Right lobe of liver (tissue), 4 donors: ENCODE measurements around the gene HESX1.

ENCODE experiments used
- CTCF ChIP-seq, 4 donors: fragments of 200-600 bp in 3 of 4; fragments of 450-650 bp in 1 of 4; IDR thresholded peaks; one replicate each; pipeline versions ENCODE4 v1.5.1 to v1.8.0; 2016 to 2022; ENCODE audit warnings: antibody characterized with exemption in 4 of 4, mild to moderate bottlenecking in 2 of 4
- POLR2A ChIP-seq: fragments of 450-650 bp; IDR thresholded peaks from one replicate; pipeline ENCODE4 v1.6.1; 2017; ENCODE audit warnings: antibody characterized with exemption, mild to moderate bottlenecking
- donor health status: DM: no; HTN: no; CAD: no.
- donor health status: DM: no; HTN: no; CAD: no.
- donor health status: DM: no; HTN: yes; CAD: no.

- TF ChIP-seq CTCF (IDR thresholded peaks at IDR 0.05) (no peak), POLR2A (peak; percentile 85)
These were observed 27.6 kb upstream of the HESX1 start, which contains the start of gene APPL1 for GRCh38 chr3:57227204-57227929.
